HepG2 (cell line): ENCODE results near the gene METTL22. TPM values are rescaled to one million over a fixed set of nuclear protein-coding genes. Genes with fewer than 3 reads are reported as not detected.

Experiments used
- GABPB1 ChIP-seq: IDR thresholded peaks from 2 replicates; pipeline ENCODE4 v1.6.1; 2016; ENCODE audit warnings: mild to moderate bottlenecking, missing genetic modification reagents, moderate library complexity, missing compliant biosample characterization
- HINFP ChIP-seq: sonication (generic); formaldehyde crosslinking; IDR thresholded peaks from 2 replicates; pipeline ENCODE4 v1.4.0; 2020; ENCODE audit warnings: low read depth, mild to moderate bottlenecking, missing genetic modification reagents
- HIVEP1 ChIP-seq: sonication (generic); formaldehyde crosslinking; IDR thresholded peaks from 2 replicates; pipeline ENCODE4 v1.4.0; 2020; ENCODE audit warnings: mild to moderate bottlenecking, missing genetic modification reagents
- HMGA1 ChIP-seq: sonication (generic); formaldehyde crosslinking; conservative IDR thresholded peaks from 2 replicates; pipeline ENCODE4 v1.4.0; 2020; ENCODE audit warnings: missing genetic modification reagents
- JDP2 ChIP-seq: sonication (generic); formaldehyde crosslinking; IDR thresholded peaks from 2 replicates; pipeline ENCODE4 v1.8.1; 2022; ENCODE audit warnings: missing genetic modification reagents, borderline replicate concordance
- MAFF ChIP-seq: IDR thresholded peaks from 2 replicates; pipeline ENCODE4 v1.6.1; 2011; ENCODE audit warnings: low read depth, low read length, improper control_type of control experiment
- MAFK ChIP-seq, 2 experiments: IDR thresholded peaks in 1 of 2; conservative IDR thresholded peaks in 1 of 2; 2 replicates each; pipeline ENCODE4 v1.6.1; 2011; ENCODE audit warnings: improper control_type of control experiment in 2 of 2, low read length in 2 of 2
- NAIF1 ChIP-seq: sonication (generic); formaldehyde crosslinking; IDR thresholded peaks from 2 replicates; pipeline ENCODE4 v1.5.0; 2020; ENCODE audit warnings: mild to moderate bottlenecking, missing genetic modification reagents, borderline replicate concordance
- PRMT3 ChIP-seq: sonication (generic); formaldehyde crosslinking; IDR thresholded peaks from 2 replicates; pipeline ENCODE4 v1.8.1; 2022; ENCODE audit warnings: low read depth, mild to moderate bottlenecking, moderate library complexity, missing genetic modification reagents, borderline replicate concordance
- SMARCE1 ChIP-seq: fragments of 450-650 bp; IDR thresholded peaks from 2 replicates; pipeline ENCODE4 v1.6.1; 2017; ENCODE audit warnings: borderline replicate concordance
- SP5 ChIP-seq: IDR thresholded peaks from 2 replicates; pipeline ENCODE4 v1.6.1; 2016; ENCODE audit warnings: low read depth, borderline replicate concordance
- TBL1XR1 ChIP-seq: fragments of 150-350 bp; IDR thresholded peaks from 2 replicates; pipeline ENCODE4 v1.6.1; 2014; ENCODE audit warnings: borderline replicate concordance, low read length; ENCODE audit not compliant: partially characterized antibody
- ZNF205 ChIP-seq: IDR thresholded peaks from 2 replicates; pipeline ENCODE4 v1.6.1; 2018; ENCODE audit warnings: missing biosample characterization, missing genetic modification reagents
- ZNF253 ChIP-seq: sonication (generic); formaldehyde crosslinking; IDR thresholded peaks from 2 replicates; pipeline ENCODE4 v1.8.0; 2022; ENCODE audit warnings: mild to moderate bottlenecking, missing genetic modification reagents, borderline replicate concordance
- ZNF260 ChIP-seq: sonication (generic); formaldehyde crosslinking; IDR thresholded peaks from 2 replicates; pipeline ENCODE4 v1.4.0; 2020; ENCODE audit warnings: missing genetic modification reagents, low read depth, mild to moderate bottlenecking, borderline replicate concordance
- ZNF546 ChIP-seq: sonication (generic); formaldehyde crosslinking; conservative IDR thresholded peaks from 2 replicates; pipeline ENCODE4 v1.8.1; 2023; ENCODE audit warnings: mild to moderate bottlenecking, missing genetic modification reagents
- ZNF556 ChIP-seq: sonication (generic); formaldehyde crosslinking; IDR thresholded peaks from 2 replicates; pipeline ENCODE4 v1.4.0; 2020; ENCODE audit warnings: mild to moderate bottlenecking, missing genetic modification reagents, borderline replicate concordance
- ZNF563 ChIP-seq: sonication (generic); formaldehyde crosslinking; IDR thresholded peaks from 2 replicates; pipeline ENCODE4 v1.8.0; 2022; ENCODE audit warnings: mild to moderate bottlenecking, moderate library complexity, missing genetic modification reagents
- ZNF564 ChIP-seq: sonication (generic); formaldehyde crosslinking; IDR thresholded peaks from 2 replicates; pipeline ENCODE4 v1.8.1; 2023; ENCODE audit warnings: mild to moderate bottlenecking, missing genetic modification reagents
- ZNF570 ChIP-seq: sonication (generic); formaldehyde crosslinking; IDR thresholded peaks from 2 replicates; pipeline ENCODE4 v1.4.0; 2020; ENCODE audit warnings: mild to moderate bottlenecking, missing genetic modification reagents, borderline replicate concordance
- ZNF691 ChIP-seq: sonication (generic); formaldehyde crosslinking; IDR thresholded peaks from 2 replicates; pipeline ENCODE4 v1.4.0; 2020; ENCODE audit warnings: missing genetic modification reagents, low read depth, mild to moderate bottlenecking, borderline replicate concordance
- ZNF713 ChIP-seq: sonication (generic); formaldehyde crosslinking; IDR thresholded peaks from 2 replicates; pipeline ENCODE4 v1.4.0; 2020; ENCODE audit warnings: mild to moderate bottlenecking, missing genetic modification reagents
- polyA plus RNA-seq, 8 experiments: library from polyadenylated mRNA; depleted of rRNA in 3 of 8; stranded (reverse) in 7 of 8; unstranded in 1 of 8; fragments of >200 nt; fragmentation: Illumina TruSeq in 4 of 8; extraction: Trizol in 4 of 8; gene quantifications; 2 replicates each; pipeline versions ENCODE4 v1.2.1 to v1.2.3, GENCODE V29; 2011 to 2016; ENCODE audit warnings: low read depth in 4 of 8, missing spikeins in 1 of 8, mixed read lengths in 1 of 8; ENCODE audit not compliant: insufficient read depth in 1 of 8
- total RNA-seq, 5 experiments: library from RNA; depleted of rRNA; stranded (reverse); fragments of >200 nt; fragmentation: Illumina TruSeq; extraction: Trizol; gene quantifications; 2 replicates each; pipeline ENCODE4 v1.2.3, GENCODE V29; 2016; ENCODE audit warnings: low read depth in 1 of 5
- TF ChIP-seq, protein P1 (sequence below): sonication (generic); formaldehyde crosslinking; IDR thresholded peaks from 2 replicates; pipeline ENCODE4 v1.8.1; 2022; ENCODE audit warnings: low read depth, mild to moderate bottlenecking, missing genetic modification reagents
- TF ChIP-seq, protein P2 (sequence below): sonication (generic); formaldehyde crosslinking; IDR thresholded peaks from 2 replicates; pipeline ENCODE4 v1.4.0; 2020; ENCODE audit warnings: missing genetic modification reagents

METTL22 gene
- total and polyA plus RNA-seq, 2 of the 13 experiments (the other 11 are each of a cell fraction or from before 2014, with no cell fraction given), result 36.2 to 94.8 TPM

DNA sequence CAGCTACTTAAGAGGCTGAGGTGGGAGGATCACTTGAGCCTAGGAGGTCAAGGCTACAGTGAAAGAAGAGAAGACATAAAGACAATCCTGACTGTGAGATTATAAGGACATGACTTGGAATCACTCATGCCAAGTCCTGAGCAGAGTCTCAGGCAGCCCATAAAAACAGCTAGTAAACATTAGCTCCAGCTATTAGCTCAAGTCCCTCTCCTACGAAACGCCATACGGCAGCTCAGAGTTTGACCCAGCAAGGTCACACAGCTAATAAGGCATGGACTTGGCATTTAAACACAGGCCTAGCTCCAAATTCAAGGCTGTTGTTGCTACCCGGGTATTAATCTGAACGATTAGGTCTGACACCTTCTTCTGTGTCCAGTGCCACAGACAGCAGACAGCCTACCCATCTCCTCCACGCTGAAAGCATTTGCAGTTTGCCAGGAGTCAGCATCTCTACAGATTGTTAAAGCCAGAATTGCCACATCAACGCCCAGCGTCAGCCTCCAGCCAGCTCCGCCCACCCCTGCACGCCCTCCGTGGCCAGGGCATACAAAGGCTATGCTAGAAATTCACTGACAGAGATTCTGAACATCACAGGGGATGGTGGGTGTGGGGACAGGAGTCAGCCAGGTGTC is 21.2 kb upstream of the METTL22 start (continued):
- no peak for TF ChIP-seq ZNF546 (CRISPR knock-in tag)
- TF ChIP-seq MAFK (conservative IDR thresholded peaks at IDR 0.05 in 1 of 2, IDR thresholded peaks at IDR 0.05 in 1 of 2; ENCODE audit: low read length in 2 of 2), result peak; percentile 10 to 30; a peak in 2 of 4 replicates
- TF ChIP-seq ZNF713 (CRISPR knock-in tag), result no peak
- TF ChIP-seq SP5 (CRISPR knock-in tag), result no peak
- 0 out of 2 replicates have a peak, but pooled peaks have one; percentile 6 for TF ChIP-seq MAFF
- no peak for TF ChIP-seq TBL1XR1
- no peak for TF ChIP-seq ZNF205 (CRISPR knock-in tag)
- no peak for TF ChIP-seq ZNF253 (CRISPR knock-in tag)
- no peak for TF ChIP-seq ZNF564 (CRISPR knock-in tag)
- TF ChIP-seq, protein P1, sequence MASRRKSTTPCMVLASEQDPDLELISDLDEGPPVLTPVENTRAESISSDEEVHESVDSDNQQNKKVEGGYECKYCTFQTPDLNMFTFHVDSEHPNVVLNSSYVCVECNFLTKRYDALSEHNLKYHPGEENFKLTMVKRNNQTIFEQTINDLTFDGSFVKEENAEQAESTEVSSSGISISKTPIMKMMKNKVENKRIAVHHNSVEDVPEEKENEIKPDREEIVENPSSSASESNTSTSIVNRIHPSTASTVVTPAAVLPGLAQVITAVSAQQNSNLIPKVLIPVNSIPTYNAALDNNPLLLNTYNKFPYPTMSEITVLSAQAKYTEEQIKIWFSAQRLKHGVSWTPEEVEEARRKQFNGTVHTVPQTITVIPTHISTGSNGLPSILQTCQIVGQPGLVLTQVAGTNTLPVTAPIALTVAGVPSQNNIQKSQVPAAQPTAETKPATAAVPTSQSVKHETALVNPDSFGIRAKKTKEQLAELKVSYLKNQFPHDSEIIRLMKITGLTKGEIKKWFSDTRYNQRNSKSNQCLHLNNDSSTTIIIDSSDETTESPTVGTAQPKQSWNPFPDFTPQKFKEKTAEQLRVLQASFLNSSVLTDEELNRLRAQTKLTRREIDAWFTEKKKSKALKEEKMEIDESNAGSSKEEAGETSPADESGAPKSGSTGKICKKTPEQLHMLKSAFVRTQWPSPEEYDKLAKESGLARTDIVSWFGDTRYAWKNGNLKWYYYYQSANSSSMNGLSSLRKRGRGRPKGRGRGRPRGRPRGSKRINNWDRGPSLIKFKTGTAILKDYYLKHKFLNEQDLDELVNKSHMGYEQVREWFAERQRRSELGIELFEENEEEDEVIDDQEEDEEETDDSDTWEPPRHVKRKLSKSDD, result no peak
- no peak for TF ChIP-seq GABPB1 (CRISPR knock-in tag)
- no peak for TF ChIP-seq HINFP (CRISPR knock-in tag)
- TF ChIP-seq JDP2 (CRISPR knock-in tag), result no peak
- no peak for TF ChIP-seq ZNF563 (CRISPR knock-in tag)
- no peak for TF ChIP-seq ZNF570 (CRISPR knock-in tag)
- TF ChIP-seq HIVEP1 (CRISPR knock-in tag), result 0 out of 2 replicates have a peak, but pooled peaks have one; percentile 34
- TF ChIP-seq, protein P2, sequence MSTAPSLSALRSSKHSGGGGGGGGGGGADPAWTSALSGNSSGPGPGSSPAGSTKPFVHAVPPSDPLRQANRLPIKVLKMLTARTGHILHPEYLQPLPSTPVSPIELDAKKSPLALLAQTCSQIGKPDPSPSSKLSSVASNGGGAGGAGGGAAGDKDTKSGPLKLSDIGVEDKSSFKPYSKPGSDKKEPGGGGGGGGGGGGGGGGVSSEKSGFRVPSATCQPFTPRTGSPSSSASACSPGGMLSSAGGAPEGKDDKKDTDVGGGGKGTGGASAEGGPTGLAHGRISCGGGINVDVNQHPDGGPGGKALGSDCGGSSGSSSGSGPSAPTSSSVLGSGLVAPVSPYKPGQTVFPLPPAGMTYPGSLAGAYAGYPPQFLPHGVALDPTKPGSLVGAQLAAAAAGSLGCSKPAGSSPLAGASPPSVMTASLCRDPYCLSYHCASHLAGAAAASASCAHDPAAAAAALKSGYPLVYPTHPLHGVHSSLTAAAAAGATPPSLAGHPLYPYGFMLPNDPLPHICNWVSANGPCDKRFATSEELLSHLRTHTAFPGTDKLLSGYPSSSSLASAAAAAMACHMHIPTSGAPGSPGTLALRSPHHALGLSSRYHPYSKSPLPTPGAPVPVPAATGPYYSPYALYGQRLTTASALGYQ, result no peak
- TF ChIP-seq HMGA1, result no peak
- no peak for TF ChIP-seq NAIF1
- TF ChIP-seq PRMT3 (CRISPR knock-in tag), result no peak
- TF ChIP-seq ZNF691 (CRISPR knock-in tag), result no peak
- TF ChIP-seq SMARCE1, result no peak
- TF ChIP-seq ZNF556 (CRISPR knock-in tag), result no peak
- TF ChIP-seq ZNF260 (CRISPR knock-in tag), result no peak
